IPS DF 6.9 (cell line): Measurements from ENCODE around the gene MPV17L2.

Experiments used
- DNase-seq: peaks from one replicate; pipeline ENCODE4 v3.0.0-alpha.2; 2013; ENCODE audit warnings: low read depth, low spot score
- H3K27ac ChIP-seq: one replicate; pipeline ENCODE4 v1.5.1; 2013; ENCODE audit warnings: low read length, control low read depth
- H3K27me3 ChIP-seq: 2 replicates; pipeline ENCODE4 v1.6.1; 2013; ENCODE audit warnings: mild to moderate bottlenecking, low read length; ENCODE audit not compliant: control insufficient read depth, insufficient read depth
- H3K36me3 ChIP-seq: 2 replicates; pipeline ENCODE4 v1.6.1; 2013; ENCODE audit warnings: low read length; ENCODE audit not compliant: control insufficient read depth, insufficient read depth
- H3K4me1 ChIP-seq: 2 replicates; pipeline ENCODE4 v1.6.1; 2013; ENCODE audit warnings: low read length; ENCODE audit not compliant: control insufficient read depth, insufficient read depth
- H3K4me3 ChIP-seq: 2 replicates; pipeline ENCODE4 v1.5.1; 2013; ENCODE audit warnings: mild to moderate bottlenecking, low read length
- H3K9me3 ChIP-seq: 2 replicates; pipeline ENCODE4 v1.6.1; 2013; ENCODE audit warnings: low read length, inconsistent platforms; ENCODE audit not compliant: control insufficient read depth, insufficient read depth
- WGBS: extraction: QIAGEN DNeasy Blood & Tissue Kit; methylation state at CpG from one replicate; pipeline ENCODE4 v1.1.7; 2013; ENCODE audit warnings: mixed read lengths, missing lambda C conversion rate; ENCODE audit not compliant: insufficient read length, insufficient coverage; 5-methylcytosine and 5-hydroxymethylcytosine counted together

MPV17L2 gene

GRCh38 chr19:18218159-18218558 is 25.1 kb downstream of the MPV17L2 start:
- H3K27ac ChIP-seq, result no peak overlapping the region
- H3K27me3 ChIP-seq, result no peaks in the 10 kb centered on the region
- no CpG with 5 or more reads among the region's 17 CpGs for WGBS

GRCh38 chr19:18218600-18218999 is 25.6 kb downstream of the MPV17L2 start:
- Histone ChIP-seq H3K27me3 (no peaks in the 10 kb centered on the region), H3K36me3 (no peaks in the 10 kb centered on the region), H3K4me3 (no peak overlapping the region), H3K9me3 (no peaks in the 10 kb centered on the region), H3K4me1 (peaks cover 2% of the 10 kb centered on the region; the same call in 1 of the 2 replicates), H3K27ac (no peak overlapping the region)
- no CpG with 5 or more reads among the region's 3 CpGs for WGBS
- no peak for DNase-seq

More at GRCh38 chr19:18218159-18218558, 25.1 kb downstream of the MPV17L2 start:
- no peaks in the 10 kb centered on the region for H3K36me3 ChIP-seq
- no peak for DNase-seq
- peaks cover 2% of the 10 kb centered on the region; the same call in 1 of the 2 replicates for H3K4me1 ChIP-seq
- H3K4me3 ChIP-seq, result no peak overlapping the region
- H3K9me3 ChIP-seq, result no peaks in the 10 kb centered on the region

GRCh38 chr19:18219911-18220631 is 27.1 kb downstream of the MPV17L2 start:
- Histone ChIP-seq H3K4me1 (peaks cover 2% of the 10 kb centered on the region; the same call in 1 of the 2 replicates), H3K9me3 (no peaks in the 10 kb centered on the region), H3K4me3 (no peak overlapping the region), H3K27ac (no peak overlapping the region), H3K27me3 (no peaks in the 10 kb centered on the region), H3K36me3 (no peaks in the 10 kb centered on the region)
- no CpG with 5 or more reads among the region's 28 CpGs for WGBS
- DNase-seq, result no peak

GRCh38 chr19:18220632-18221275 is 27.7 kb downstream of the MPV17L2 start:
- H3K27ac ChIP-seq, result no peak overlapping the region
- no CpG with 5 or more reads among the region's 33 CpGs for WGBS
- no peak for DNase-seq
- H3K27me3 ChIP-seq, result no peaks in the 10 kb centered on the region
- peaks cover 2% of the 10 kb centered on the region; the same call in 1 of the 2 replicates for H3K4me1 ChIP-seq
- H3K4me3 ChIP-seq, result peak overlapping the region; percentile 3; the same call in 1 of the 2 replicates
- no peaks in the 10 kb centered on the region for H3K9me3 ChIP-seq
- no peaks in the 10 kb centered on the region for H3K36me3 ChIP-seq

- Histone ChIP-seq H3K27me3 (no peaks in the 10 kb centered on the region), H3K27ac (no peak overlapping the region), H3K36me3 (no peaks in the 10 kb centered on the region), H3K4me3 (no peak overlapping the region), H3K9me3 (no peaks in the 10 kb centered on the region), H3K4me1 (peaks cover 2% of the 10 kb centered on the region; the same call in 1 of the 2 replicates)
- DNase-seq, result no peak
- WGBS, result no CpG with 5 or more reads among the region's 25 CpGs
Observed at GRCh38 chr19:18221815-18222725, 29.1 kb downstream of the MPV17L2 start.

GRCh38 chr19:18223860-18224524 is 31.0 kb downstream of the MPV17L2 start:
- H3K9me3 ChIP-seq, result no peaks in the 10 kb centered on the region
- H3K36me3 ChIP-seq, result no peaks in the 10 kb centered on the region
- H3K27ac ChIP-seq, result no peak overlapping the region
- peak overlapping the region; percentile 75; the same call in 1 of the 2 replicates for H3K4me3 ChIP-seq
- DNase-seq, result no peak
- WGBS, result no CpG with 5 or more reads among the region's 39 CpGs
- peaks cover 2% of the 10 kb centered on the region; the same call in 1 of the 2 replicates for H3K4me1 ChIP-seq
- H3K27me3 ChIP-seq, result no peaks in the 10 kb centered on the region

GRCh38 chr19:18224525-18225354 is 31.7 kb downstream of the MPV17L2 start:
- Histone ChIP-seq H3K4me3 (peak overlapping the region; percentile 75; the same call in 1 of the 2 replicates), H3K4me1 (peaks cover 2% of the 10 kb centered on the region; the same call in 1 of the 2 replicates), H3K27me3 (no peaks in the 10 kb centered on the region), H3K9me3 (no peaks in the 10 kb centered on the region), H3K36me3 (no peaks in the 10 kb centered on the region), H3K27ac (no peak overlapping the region)
- no CpG with 5 or more reads among the region's 81 CpGs for WGBS
- peak; percentile 100 for DNase-seq

- no peak for DNase-seq
- no peak overlapping the region for H3K27ac ChIP-seq
- no peaks in the 10 kb centered on the region for H3K9me3 ChIP-seq
- H3K4me3 ChIP-seq, result no peak overlapping the region
- WGBS, result no CpG with 5 or more reads among the region's 16 CpGs
- no peaks in the 10 kb centered on the region for H3K4me1 ChIP-seq
- H3K27me3 ChIP-seq, result no peaks in the 10 kb centered on the region
- H3K36me3 ChIP-seq, result no peaks in the 10 kb centered on the region
Observed at GRCh38 chr19:18225355-18225701, 32.3 kb downstream of the MPV17L2 start.

- Histone ChIP-seq H3K9me3 (no peaks in the 10 kb centered on the region), H3K27ac (no peak within 1 kb of the TSS), H3K4me3 (no peak within 1 kb of the TSS), H3K27me3 (no peaks in the 10 kb centered on the region), H3K4me1 (peaks cover 1% of the 10 kb centered on the region), H3K36me3 (no peaks in the 10 kb centered on the region)
- no CpG with 5 or more reads among the region's 51 CpGs for WGBS
- DNase-seq, result no peak
Observed at GRCh38 chr19:18225702-18226468, 32.9 kb downstream of the MPV17L2 start, which contains the start of gene PDE4C. PDE4C (minus strand) TSS chr19:18226438; CDS start chr19:18226415, 23 bp downstream.
